ENCODE results near the gene R3HDM1.
"Not testable (repeated sequence)": the region's sequence is repeated elsewhere in the genome, so short reads cannot be mapped to it uniquely, and the experiment has no call there.

R3HDM1 gene

GRCh38 chr2:135685361-135685760, 154.1 kb downstream of the R3HDM1 start:
- H3K36me3 Mint-ChIP-seq = peaks cover 22 to 38% of the 10 kb centered on the region in 2 donors
- H3K27me3 Mint-ChIP-seq = no peaks in the 10 kb centered on the region
- H3K4me3 Mint-ChIP-seq = no peak overlapping the region
- H3K27ac Mint-ChIP-seq = peak overlapping the region; percentile 2
- ATAC-seq (replicated peaks) (no peak), DNase-seq (no peak)
- H3K4me1 Mint-ChIP-seq = no peaks in the 10 kb centered on the region
- H3K9me3 Mint-ChIP-seq = no peaks in the 10 kb centered on the region

DNA sequence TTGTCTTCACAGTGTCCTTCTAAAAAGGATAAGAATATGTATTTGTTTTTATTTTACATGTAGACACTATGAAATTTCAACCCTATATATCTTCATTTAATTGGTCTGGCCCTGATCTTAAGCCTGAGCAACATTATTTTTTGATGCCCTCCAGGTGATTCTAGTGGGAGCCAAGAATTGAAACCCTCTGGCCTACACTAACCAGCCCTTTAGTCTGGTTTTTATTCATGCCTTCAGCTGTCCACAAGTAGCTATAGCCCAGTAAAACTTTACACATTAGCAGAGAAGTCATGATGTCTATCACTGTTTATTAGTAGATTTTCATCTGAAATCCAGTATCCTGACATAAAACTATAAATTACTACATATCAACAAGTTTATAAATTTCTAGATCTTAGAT, 157.7 kb downstream of the R3HDM1 start:
- DNase-seq (no peak), ATAC-seq (replicated peaks) (no peak)
- Mint-ChIP-seq H3K36me3 (peaks cover 15 to 34% of the 10 kb centered on the region in 2 donors), H3K9me3 (no peaks in the 10 kb centered on the region), H3K4me3 (no peak overlapping the region), H3K27me3 (no peaks in the 10 kb centered on the region), H3K27ac (no peak overlapping the region), H3K4me1 (no peaks in the 10 kb centered on the region)

DNA sequence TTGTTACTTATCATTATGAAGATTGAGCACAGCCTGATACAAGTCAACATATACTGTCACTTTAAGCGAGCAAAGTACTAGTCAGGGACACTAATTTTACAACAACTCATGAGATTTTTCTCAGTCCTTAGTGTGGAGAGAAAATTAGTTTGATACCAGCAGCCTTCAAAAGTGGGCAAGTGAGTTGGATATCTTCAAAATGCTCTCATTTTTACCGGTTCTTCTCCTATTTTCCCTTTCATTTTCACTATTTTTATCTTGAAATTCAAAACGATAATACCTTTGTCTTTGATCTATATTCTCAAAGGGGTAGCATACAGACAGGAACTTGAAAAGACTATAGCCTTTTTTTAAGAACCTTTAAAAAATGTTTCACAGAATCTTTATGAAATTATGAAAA, 158.4 kb downstream of the R3HDM1 start:
- H3K4me3 Mint-ChIP-seq = no peak overlapping the region
- H3K36me3 Mint-ChIP-seq = peaks cover 15 to 35% of the 10 kb centered on the region in 2 donors
- no peak for ATAC-seq (replicated peaks)
- peaks cover 0 to 2% of the 10 kb centered on the region in 2 donors for H3K9me3 Mint-ChIP-seq
- H3K27ac Mint-ChIP-seq = no peak overlapping the region
- no peaks in the 10 kb centered on the region for H3K4me1 Mint-ChIP-seq
- DNase-seq = no peak
- no peaks in the 10 kb centered on the region for H3K27me3 Mint-ChIP-seq

- no peaks in the 10 kb centered on the region for H3K27me3 Mint-ChIP-seq
- H3K4me3 Mint-ChIP-seq = no peak overlapping the region
- no peak for ATAC-seq (replicated peaks)
- peaks cover 24 to 33% of the 10 kb centered on the region in 2 donors for H3K36me3 Mint-ChIP-seq
- DNase-seq = no peak
- peaks cover 0 to 2% of the 10 kb centered on the region in 2 donors for H3K9me3 Mint-ChIP-seq
- no peaks in the 10 kb centered on the region for H3K4me1 Mint-ChIP-seq
- H3K27ac Mint-ChIP-seq = peak overlapping the region; percentile 44
Observed at GRCh38 chr2:135694711-135695110, 163.4 kb downstream of the R3HDM1 start.

- Mint-ChIP-seq H3K4me3 (no peak overlapping the region), H3K27me3 (no peaks in the 10 kb centered on the region), H3K27ac (no peak overlapping the region), H3K4me1 (peaks cover 0 to 2% of the 10 kb centered on the region in 2 donors), H3K9me3 (peaks cover 0 to 2% of the 10 kb centered on the region in 2 donors), H3K36me3 (peaks cover 21 to 27% of the 10 kb centered on the region in 2 donors)
- DNase-seq = no peak
- ATAC-seq (replicated peaks) = no peak
Observed at GRCh38 chr2:135698838-135699237, 167.6 kb downstream of the R3HDM1 start.

DNA sequence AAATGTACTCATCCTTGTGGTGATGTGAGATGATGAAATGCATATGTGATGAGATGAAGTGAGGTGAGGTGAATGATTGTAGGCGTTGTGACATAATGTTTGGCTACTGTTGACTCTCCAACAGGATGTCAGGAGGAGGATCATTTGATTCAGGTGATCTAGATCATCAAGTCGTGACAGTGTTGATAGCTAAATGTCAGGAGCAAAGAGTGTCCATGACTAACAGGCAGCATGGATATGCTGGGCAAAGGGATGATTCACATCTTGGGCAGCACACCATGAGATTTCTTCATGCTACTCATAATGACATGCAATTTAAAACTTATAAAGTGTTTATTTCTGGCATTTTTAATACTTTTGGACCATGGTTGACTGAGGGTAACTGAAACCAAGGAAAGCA, 170.2 kb downstream of the R3HDM1 start:
- peaks cover 4 to 5% of the 10 kb centered on the region in 2 donors for H3K36me3 Mint-ChIP-seq
- H3K27ac Mint-ChIP-seq = no peak overlapping the region
- H3K9me3 Mint-ChIP-seq = no peaks in the 10 kb centered on the region
- DNase-seq (no peak), ATAC-seq (replicated peaks) (no peak)
- H3K4me3 Mint-ChIP-seq = no peak overlapping the region
- peaks cover 0 to 2% of the 10 kb centered on the region in 2 donors for H3K4me1 Mint-ChIP-seq
- no peaks in the 10 kb centered on the region for H3K27me3 Mint-ChIP-seq

- Mint-ChIP-seq H3K36me3 (peaks cover 2 to 4% of the 10 kb centered on the region in 2 donors), H3K27ac (no peak overlapping the region), H3K4me3 (no peak overlapping the region), H3K9me3 (no peaks in the 10 kb centered on the region), H3K27me3 (no peaks in the 10 kb centered on the region), H3K4me1 (peaks cover 0 to 2% of the 10 kb centered on the region in 2 donors)
- no peak for DNase-seq
- no peak for ATAC-seq (replicated peaks)
Observed at GRCh38 chr2:135703300-135703699, 172.0 kb downstream of the R3HDM1 start.

- H3K4me1 Mint-ChIP-seq; H3K9me3 Mint-ChIP-seq; H3K27ac Mint-ChIP-seq; H3K4me3 Mint-ChIP-seq; DNase-seq; ATAC-seq (replicated peaks); H3K27me3 Mint-ChIP-seq; H3K36me3 Mint-ChIP-seq: not testable (repeated sequence)
Observed at GRCh38 chr2:135704075-135704474, 172.8 kb downstream of the R3HDM1 start.

DNA sequence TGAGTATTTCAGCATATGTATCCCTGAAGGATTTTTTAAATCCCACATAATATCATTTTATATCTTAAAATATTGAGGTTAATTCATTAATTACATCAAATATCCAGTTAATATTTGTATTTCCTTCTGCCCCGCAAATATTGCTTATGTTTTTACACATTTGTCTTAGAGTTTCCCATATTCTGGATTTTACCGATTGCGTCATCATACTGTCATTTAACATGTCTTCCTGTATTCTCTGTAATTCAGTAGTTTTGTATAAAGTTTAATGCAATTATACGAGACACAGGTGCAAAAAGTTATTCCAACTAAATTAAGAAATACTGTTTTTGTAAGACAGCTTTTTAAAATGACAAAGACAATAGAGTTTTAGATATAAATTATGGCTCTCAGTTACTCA, 176.9 kb downstream of the R3HDM1 start:
- DNase-seq (no peak), ATAC-seq (replicated peaks) (no peak)
- Mint-ChIP-seq H3K27ac (no peak overlapping the region), H3K4me3 (no peak overlapping the region), H3K27me3 (no peaks in the 10 kb centered on the region), H3K9me3 (no peaks in the 10 kb centered on the region), H3K36me3 (peaks cover 11 to 14% of the 10 kb centered on the region in 2 donors), H3K4me1 (peaks cover 0 to 1% of the 10 kb centered on the region in 2 donors)

DNA sequence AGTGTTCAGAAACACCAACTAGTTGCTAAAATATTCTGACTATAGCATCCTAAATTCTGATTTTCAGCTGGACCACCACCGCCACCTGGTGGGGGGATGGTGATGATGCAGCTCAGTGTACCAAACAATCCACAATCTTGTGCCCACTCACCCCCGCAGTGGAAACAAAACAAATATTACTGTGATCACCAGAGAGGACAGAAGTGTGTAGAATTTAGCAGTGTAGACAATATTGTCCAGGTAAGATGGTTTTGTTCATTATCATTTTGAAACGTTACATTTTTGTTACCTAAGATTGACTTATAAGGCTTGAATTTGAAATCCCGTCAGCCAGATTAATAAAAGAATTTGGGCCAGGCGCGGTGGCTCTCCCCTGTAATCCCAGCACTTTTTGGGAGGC, 178.7 kb downstream of the R3HDM1 start:
- H3K9me3 Mint-ChIP-seq = no peaks in the 10 kb centered on the region
- DNase-seq (peak; percentile 19), ATAC-seq (replicated peaks) (peak; percentile 64 to 75)
- H3K27ac Mint-ChIP-seq = no peak overlapping the region
- peaks cover 0 to 1% of the 10 kb centered on the region in 2 donors for H3K4me1 Mint-ChIP-seq
- H3K4me3 Mint-ChIP-seq = no peak overlapping the region
- no peaks in the 10 kb centered on the region for H3K27me3 Mint-ChIP-seq
- peaks cover 18 to 22% of the 10 kb centered on the region in 2 donors for H3K36me3 Mint-ChIP-seq

DNA sequence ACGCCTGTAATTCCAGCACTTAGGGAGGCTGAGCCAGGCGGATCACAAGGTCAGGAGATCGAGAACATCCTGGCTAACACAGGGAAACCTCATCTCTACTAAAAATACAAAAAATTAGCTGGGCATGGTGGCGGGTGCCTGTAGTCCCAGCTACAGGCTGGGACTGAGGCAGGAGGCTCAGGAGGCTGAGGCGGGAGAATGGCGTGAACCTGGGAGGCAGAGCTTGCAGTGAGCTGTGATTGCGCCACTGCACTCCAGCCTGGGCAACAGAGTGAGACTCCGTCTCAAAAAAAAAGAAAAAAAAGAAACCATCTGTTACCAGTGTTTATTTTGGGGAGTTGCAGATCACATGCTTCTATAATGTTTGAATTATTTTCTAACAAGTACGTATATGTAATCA, 183.8 kb downstream of the R3HDM1 start:
- Mint-ChIP-seq H3K27ac (peak overlapping the region; percentile 37), H3K36me3 (peaks cover 29 to 38% of the 10 kb centered on the region in 2 donors)
- not testable (repeated sequence) for DNase-seq; H3K4me3 Mint-ChIP-seq; ATAC-seq (replicated peaks); H3K27me3 Mint-ChIP-seq; H3K4me1 Mint-ChIP-seq; H3K9me3 Mint-ChIP-seq

GRCh38 chr2:135728064-135728743, 196.9 kb downstream of the R3HDM1 start:
- H3K36me3 Mint-ChIP-seq = peaks cover 17 to 20% of the 10 kb centered on the region in 2 donors
- H3K27me3 Mint-ChIP-seq = no peaks in the 10 kb centered on the region
- H3K4me1 Mint-ChIP-seq = no peaks in the 10 kb centered on the region
- H3K4me3 Mint-ChIP-seq = no peak overlapping the region
- no peaks in the 10 kb centered on the region for H3K9me3 Mint-ChIP-seq
- no peak overlapping the region for H3K27ac Mint-ChIP-seq
- ATAC-seq (replicated peaks) (no peak), DNase-seq (no peak)

GRCh38 chr2:135732561-135732960, 201.3 kb downstream of the R3HDM1 start:
- Mint-ChIP-seq H3K4me3 (no peak overlapping the region), H3K36me3 (peaks cover 0 to 4% of the 10 kb centered on the region in 2 donors), H3K27ac (no peak overlapping the region), H3K4me1 (no peaks in the 10 kb centered on the region), H3K27me3 (no peaks in the 10 kb centered on the region), H3K9me3 (no peaks in the 10 kb centered on the region)
- DNase-seq (no peak), ATAC-seq (replicated peaks) (no peak)

GRCh38 chr2:135733045-135733444, 201.8 kb downstream of the R3HDM1 start:
- ATAC-seq (replicated peaks) = no peak
- Mint-ChIP-seq H3K27ac (no peak overlapping the region), H3K4me1 (no peaks in the 10 kb centered on the region), H3K4me3 (no peak overlapping the region), H3K36me3 (peaks cover 0 to 4% of the 10 kb centered on the region in 2 donors), H3K9me3 (no peaks in the 10 kb centered on the region), H3K27me3 (no peaks in the 10 kb centered on the region)
- DNase-seq = no peak

- no peak for ATAC-seq (replicated peaks)
- Mint-ChIP-seq H3K9me3 (peaks cover 0 to 1% of the 10 kb centered on the region in 2 donors), H3K4me1 (peaks cover 0 to 2% of the 10 kb centered on the region in 2 donors), H3K27ac (no peak overlapping the region), H3K36me3 (peaks cover 0 to 4% of the 10 kb centered on the region in 2 donors), H3K27me3 (no peaks in the 10 kb centered on the region), H3K4me3 (no peak overlapping the region)
- DNase-seq = no peak
Observed at GRCh38 chr2:135736546-135736945, 205.3 kb downstream of the R3HDM1 start.
